ENCODE measurements around the gene BTD. TPM values are rescaled to one million over a fixed set of nuclear protein-coding genes. Genes with fewer than 3 reads are reported as not detected.

Gene BTD
- total and polyA plus RNA-seq, 10 of the 15 experiments (the other 5 are each of a cell fraction or from before 2014, with no cell fraction given) = 3.4 to 10.3 (median 5.0) TPM

- no peak for TF ChIP-seq PRDM15 (CRISPR knock-in tag; IDR thresholded peaks at IDR 0.05)
- TF ChIP-seq, protein P1, sequence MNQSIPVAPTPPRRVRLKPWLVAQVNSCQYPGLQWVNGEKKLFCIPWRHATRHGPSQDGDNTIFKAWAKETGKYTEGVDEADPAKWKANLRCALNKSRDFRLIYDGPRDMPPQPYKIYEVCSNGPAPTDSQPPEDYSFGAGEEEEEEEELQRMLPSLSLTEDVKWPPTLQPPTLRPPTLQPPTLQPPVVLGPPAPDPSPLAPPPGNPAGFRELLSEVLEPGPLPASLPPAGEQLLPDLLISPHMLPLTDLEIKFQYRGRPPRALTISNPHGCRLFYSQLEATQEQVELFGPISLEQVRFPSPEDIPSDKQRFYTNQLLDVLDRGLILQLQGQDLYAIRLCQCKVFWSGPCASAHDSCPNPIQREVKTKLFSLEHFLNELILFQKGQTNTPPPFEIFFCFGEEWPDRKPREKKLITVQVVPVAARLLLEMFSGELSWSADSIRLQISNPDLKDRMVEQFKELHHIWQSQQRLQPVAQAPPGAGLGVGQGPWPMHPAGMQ (IDR thresholded peaks at IDR 0.05; ENCODE audit: borderline replicate concordance) = peak; percentile 85
- TF ChIP-seq SIX5 (IDR thresholded peaks at IDR 0.05; ENCODE audit: low read depth, low read length, severe bottlenecking) = no peak
- TF ChIP-seq CTCF (IDR thresholded peaks at IDR 0.05 in 2 of 3, conservative IDR thresholded peaks at IDR 0.05 in 1 of 3; ENCODE audit: control insufficient read depth in 2 of 3, extremely low read depth in 1 of 3, insufficient read depth in 1 of 3, low read depth in 3 of 3, low read length in 3 of 3) = no peak
- peak; percentile 99 for TF ChIP-seq EED (IDR thresholded peaks at IDR 0.05; ENCODE audit: low read depth)
- no peak for TF ChIP-seq SIN3A (IDR thresholded peaks at IDR 0.05; ENCODE audit: low read depth, low read length)
- TF ChIP-seq CHD2 (IDR thresholded peaks at IDR 0.05; ENCODE audit: borderline replicate concordance, low read depth, low read length) = peak; percentile 72; the same call in 1 of the 2 replicates
- TF ChIP-seq KAT2A (conservative IDR thresholded peaks at IDR 0.05; ENCODE audit: control insufficient read depth, low read depth, low read length) = no peak
- TF ChIP-seq, protein P2, sequence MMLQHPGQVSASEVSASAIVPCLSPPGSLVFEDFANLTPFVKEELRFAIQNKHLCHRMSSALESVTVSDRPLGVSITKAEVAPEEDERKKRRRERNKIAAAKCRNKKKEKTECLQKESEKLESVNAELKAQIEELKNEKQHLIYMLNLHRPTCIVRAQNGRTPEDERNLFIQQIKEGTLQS (IDR thresholded peaks at IDR 0.05; ENCODE audit: borderline replicate concordance, extremely low read depth, low read depth, low read length) = no peak
- TF ChIP-seq RUNX3 (IDR thresholded peaks at IDR 0.05; ENCODE audit: low read length) = peak; percentile 100
- peak; percentile 81 for TF ChIP-seq ATF7 (IDR thresholded peaks at IDR 0.05; ENCODE audit: low read depth)
- peak; percentile 93 for TF ChIP-seq IRF4 (IDR thresholded peaks at IDR 0.05; ENCODE audit: low read depth, low read length)
- TF ChIP-seq PAX8 (IDR thresholded peaks at IDR 0.05) = no peak
- peak; percentile 76 for TF ChIP-seq NBN (IDR thresholded peaks at IDR 0.05)
- peak; percentile 98 for TF ChIP-seq TCF12 (IDR thresholded peaks at IDR 0.05; ENCODE audit: low read depth, low read length)
- TF ChIP-seq LARP7 (IDR thresholded peaks at IDR 0.05) = no peak; the same call in 1 of the 2 replicates
- TF ChIP-seq BRCA1 (IDR thresholded peaks at IDR 0.05; ENCODE audit: low read depth, low read length) = no peak
- TF ChIP-seq EZH2 (IDR thresholded peaks at IDR 0.05; ENCODE audit: borderline replicate concordance, control insufficient read depth, low read depth, low read length) = 0 out of 2 replicates have a peak, but pooled peaks have one; percentile 75
- no peak for TF ChIP-seq USF2 (IDR thresholded peaks at IDR 0.05; ENCODE audit: borderline replicate concordance, low read depth, low read length)
- TF ChIP-seq, protein P3, sequence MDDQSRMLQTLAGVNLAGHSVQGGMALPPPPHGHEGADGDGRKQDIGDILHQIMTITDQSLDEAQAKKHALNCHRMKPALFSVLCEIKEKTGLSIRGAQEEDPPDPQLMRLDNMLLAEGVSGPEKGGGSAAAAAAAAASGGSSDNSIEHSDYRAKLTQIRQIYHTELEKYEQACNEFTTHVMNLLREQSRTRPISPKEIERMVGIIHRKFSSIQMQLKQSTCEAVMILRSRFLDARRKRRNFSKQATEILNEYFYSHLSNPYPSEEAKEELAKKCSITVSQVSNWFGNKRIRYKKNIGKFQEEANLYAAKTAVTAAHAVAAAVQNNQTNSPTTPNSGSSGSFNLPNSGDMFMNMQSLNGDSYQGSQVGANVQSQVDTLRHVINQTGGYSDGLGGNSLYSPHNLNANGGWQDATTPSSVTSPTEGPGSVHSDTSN (IDR thresholded peaks at IDR 0.05; ENCODE audit: insufficient replicate concordance, low read depth, low read length) = no peak
- no peak for TF ChIP-seq NR2C2 (IDR thresholded peaks at IDR 0.05; ENCODE audit: borderline replicate concordance, control insufficient read depth, insufficient read length, low read depth)
- TF ChIP-seq YBX1 (IDR thresholded peaks at IDR 0.05) = no peak
Measured at GRCh38 chr3:15647611-15648167, 46.1 kb downstream of the BTD start (continued).
